Keratinocyte (primary cell): ENCODE data around the gene GRAP.

ENCODE experiments used
- EZH2 ChIP-seq: IDR thresholded peaks from one replicate; pipeline ENCODE4 v1.6.1; 2012; ENCODE audit warnings: inconsistent platforms, mild to moderate bottlenecking, low read length, moderate library complexity
- TF ChIP-seq, protein P1 (sequence below), 3 experiments: IDR thresholded peaks in 1 of 3; conservative IDR thresholded peaks in 1 of 3; optimal IDR thresholded peaks in 1 of 3; 2 replicates in 2 of 3; 3 replicates in 1 of 3; pipeline versions ENCODE3 to v1.5.1; 2011; ENCODE audit warnings: low read length in 3 of 3, mild to moderate bottlenecking in 3 of 3, moderate library complexity in 2 of 3, control low read depth in 1 of 3, inconsistent platforms in 1 of 3; ENCODE audit not compliant: insufficient read depth in 2 of 3; ENCODE audit errors: extremely low read depth in 1 of 3

DNA sequence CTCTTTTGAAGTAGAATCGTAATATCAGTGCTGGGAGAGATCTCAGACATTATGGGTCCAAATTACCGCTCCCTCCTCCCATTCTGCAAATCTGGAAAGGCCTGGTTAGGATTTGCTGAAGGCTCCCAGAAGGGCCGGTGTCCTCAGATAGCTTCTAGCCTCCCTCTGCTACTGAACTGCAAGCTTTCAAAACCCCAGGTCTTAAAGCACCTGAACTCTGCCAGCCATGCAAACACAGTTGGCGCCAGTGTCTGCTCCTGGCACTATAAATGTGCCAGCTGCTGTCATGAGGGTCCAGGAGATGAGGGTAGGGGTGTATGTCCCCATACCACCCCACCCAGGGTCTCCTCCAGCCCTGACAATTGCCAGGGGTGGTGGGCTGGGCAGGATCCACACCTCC, 70.6 kb downstream of the GRAP start:
- TF ChIP-seq, protein P1, sequence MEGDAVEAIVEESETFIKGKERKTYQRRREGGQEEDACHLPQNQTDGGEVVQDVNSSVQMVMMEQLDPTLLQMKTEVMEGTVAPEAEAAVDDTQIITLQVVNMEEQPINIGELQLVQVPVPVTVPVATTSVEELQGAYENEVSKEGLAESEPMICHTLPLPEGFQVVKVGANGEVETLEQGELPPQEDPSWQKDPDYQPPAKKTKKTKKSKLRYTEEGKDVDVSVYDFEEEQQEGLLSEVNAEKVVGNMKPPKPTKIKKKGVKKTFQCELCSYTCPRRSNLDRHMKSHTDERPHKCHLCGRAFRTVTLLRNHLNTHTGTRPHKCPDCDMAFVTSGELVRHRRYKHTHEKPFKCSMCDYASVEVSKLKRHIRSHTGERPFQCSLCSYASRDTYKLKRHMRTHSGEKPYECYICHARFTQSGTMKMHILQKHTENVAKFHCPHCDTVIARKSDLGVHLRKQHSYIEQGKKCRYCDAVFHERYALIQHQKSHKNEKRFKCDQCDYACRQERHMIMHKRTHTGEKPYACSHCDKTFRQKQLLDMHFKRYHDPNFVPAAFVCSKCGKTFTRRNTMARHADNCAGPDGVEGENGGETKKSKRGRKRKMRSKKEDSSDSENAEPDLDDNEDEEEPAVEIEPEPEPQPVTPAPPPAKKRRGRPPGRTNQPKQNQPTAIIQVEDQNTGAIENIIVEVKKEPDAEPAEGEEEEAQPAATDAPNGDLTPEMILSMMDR (optimal IDR thresholded peaks at IDR 0.05 in 1 of 3, IDR thresholded peaks at IDR 0.05 in 1 of 3, conservative IDR thresholded peaks at IDR 0.05 in 1 of 3; ENCODE audit: extremely low read depth in 1 of 3, insufficient read depth in 2 of 3, low read length in 3 of 3) = no peak
- no peak for TF ChIP-seq EZH2
